A549 (cell line): Measurements from ENCODE around the gene ITGA2. TPM values are rescaled to one million over a fixed set of nuclear protein-coding genes. Genes with fewer than 3 reads are reported as not detected.

ENCODE experiments used
- ATAC-seq, 2 experiments: fragments of 200-7000 bp in 1 of 2; fragments of >200 bp in 1 of 2; cut with Nextera tagmentation in 1 of 2; cut with Tn5 transposase in 1 of 2; 3 replicates each; pipeline versions ENCODE4 v1.8.0 to v1.9.1; 2018 to 2020; ENCODE audit warnings: mild to moderate bottlenecking in 1 of 2, moderate library complexity in 1 of 2
- CTCF ChIA-PET: fragments of 300-600 bp; sonication (Branson Sonifier 250); formaldehyde crosslinking; extraction: SDS; loops from one replicate; lab custom pipeline; 2021; ENCODE audit warnings: antibody characterized with exemption, inconsistent platforms; lab: Yijun Ruan, JAX
- POLR2A ChIA-PET: fragments of 350-600 bp; formaldehyde crosslinking; extraction: SDS; loops from one replicate; lab custom pipeline; 2021; ENCODE audit warnings: antibody characterized with exemption, inconsistent platforms; lab: Yijun Ruan, JAX
- DNase-seq, 2 experiments: peaks; one replicate each; pipeline versions ENCODE4 v3.0.0 to v3.0.0-alpha.2; 2011 to 2016; ENCODE audit warnings: low read depth in 1 of 2, low spot score in 1 of 2
- FAIRE-seq: peaks from 2 replicates; lab custom pipeline; 2011; peaks lifted over from hg19 to GRCh38; lab: Jason Lieb, UNC
- H3K27ac ChIP-seq, 2 experiments: fragments of >200 bp; sonication (Bioruptor Twin); formaldehyde crosslinking; 3 replicates each; pipeline ENCODE4 v1.5.1; 2016 to 2017
- H3K4me1 ChIP-seq: fragments of >200 bp; sonication (Bioruptor Twin); formaldehyde crosslinking; 3 replicates; pipeline ENCODE4 v1.6.1; 2016
- H3K4me2 ChIP-seq: fragments of >200 bp; sonication (Bioruptor Twin); formaldehyde crosslinking; 3 replicates; pipeline ENCODE4 v1.6.1; 2016
- H3K4me3 ChIP-seq: fragments of >200 bp; sonication (Bioruptor Twin); formaldehyde crosslinking; 3 replicates; pipeline ENCODE4 v1.5.1; 2016
- H3K9me3 ChIP-seq: fragments of >200 bp; sonication (Bioruptor Twin); formaldehyde crosslinking; 3 replicates; pipeline ENCODE4 v1.6.1; 2016
- BCL3 ChIP-seq: fragments of >200 bp; sonication (Bioruptor Twin); formaldehyde crosslinking; IDR thresholded peaks from 3 replicates; pipeline ENCODE4 v1.6.1; 2016
- CBX8 ChIP-seq: fragments of 200-600 bp; sonication (generic); IDR thresholded peaks from 2 replicates; pipeline ENCODE4 v1.6.1; 2016
- CHD2 ChIP-seq: fragments of 150-350 bp; IDR thresholded peaks from 2 replicates; pipeline ENCODE4 v1.6.1; 2014; ENCODE audit warnings: low read length; ENCODE audit not compliant: partially characterized antibody
- CTCF ChIP-seq: fragments of >200 bp; sonication (Bioruptor Twin); formaldehyde crosslinking; IDR thresholded peaks from 3 replicates; pipeline ENCODE4 v1.5.1; 2016
- EHMT2 ChIP-seq: fragments of 200-600 bp; sonication (generic); IDR thresholded peaks from 2 replicates; pipeline ENCODE4 v1.6.1; 2016; ENCODE audit warnings: antibody characterized with exemption, low read depth, mild to moderate bottlenecking, moderate library complexity
- EP300 ChIP-seq, 2 experiments: fragments of >200 bp; sonication (Bioruptor Twin); formaldehyde crosslinking; IDR thresholded peaks; 2 replicates in 1 of 2; 3 replicates in 1 of 2; pipeline ENCODE4 v1.6.1; 2016 to 2017
- FOXS1 ChIP-seq: fragments of 250-450 bp; sonication (Bioruptor Pico); IDR thresholded peaks from 2 replicates; pipeline ENCODE4 v1.5.0; 2020; ENCODE audit warnings: mild to moderate bottlenecking, moderate library complexity
- GATA3 ChIP-seq: IDR thresholded peaks from 2 replicates; pipeline ENCODE4 v1.6.1; 2012; ENCODE audit warnings: borderline replicate concordance
- HDAC2 ChIP-seq: fragments of 200-600 bp; sonication (generic); IDR thresholded peaks from 2 replicates; pipeline ENCODE4 v1.6.1; 2016
- HOXA7 ChIP-seq: fragments of 250-450 bp; sonication (Bioruptor Pico); IDR thresholded peaks from 2 replicates; pipeline ENCODE4 v1.5.0; 2020; ENCODE audit warnings: mild to moderate bottlenecking, moderate library complexity
- KDM1A ChIP-seq: fragments of 200-600 bp; sonication (generic); IDR thresholded peaks from 2 replicates; pipeline ENCODE4 v1.6.1; 2016; ENCODE audit warnings: low read depth, mild to moderate bottlenecking
- KDM5A ChIP-seq: fragments of 200-600 bp; sonication (generic); IDR thresholded peaks from 2 replicates; pipeline ENCODE4 v1.6.1; 2016; ENCODE audit warnings: antibody characterized with exemption, mild to moderate bottlenecking
- MYC ChIP-seq: IDR thresholded peaks from 2 replicates; pipeline ENCODE4 v1.6.1; 2012; ENCODE audit warnings: mild to moderate bottlenecking, inconsistent platforms, low read length, improper control_type of control experiment, borderline replicate concordance
- NFE2L2 ChIP-seq: fragments of 150-350 bp; conservative IDR thresholded peaks from 2 replicates; pipeline ENCODE4 v1.6.1; 2014; ENCODE audit warnings: low read length
- PHF8 ChIP-seq: fragments of 200-600 bp; sonication (generic); IDR thresholded peaks from 2 replicates; pipeline ENCODE4 v1.6.1; 2016; ENCODE audit warnings: low read depth, mild to moderate bottlenecking, antibody characterized with exemption, moderate library complexity, borderline replicate concordance
- POLR2AphosphoS2 ChIP-seq: conservative IDR thresholded peaks from 2 replicates; pipeline ENCODE4 v1.6.1; 2012; ENCODE audit warnings: low read length, improper control_type of control experiment, inconsistent platforms
- RAD21 ChIP-seq, 2 experiments: fragments of >200 bp in 1 of 2; sonication (Bioruptor Twin) in 1 of 2; formaldehyde crosslinking in 1 of 2; IDR thresholded peaks in 1 of 2; conservative IDR thresholded peaks in 1 of 2; 2 replicates in 1 of 2; 3 replicates in 1 of 2; pipeline ENCODE4 v1.6.1; 2012 to 2018; ENCODE audit warnings: inconsistent platforms in 1 of 2
- RCOR1 ChIP-seq: fragments of 150-350 bp; IDR thresholded peaks from 2 replicates; pipeline ENCODE4 v1.6.1; 2014; ENCODE audit warnings: antibody characterized with exemption, low read length, low read depth
- SMC3 ChIP-seq: fragments of >200 bp; sonication (Bioruptor Twin); formaldehyde crosslinking; IDR thresholded peaks from 3 replicates; pipeline ENCODE4 v1.6.1; 2018; ENCODE audit warnings: inconsistent platforms
- WGBS: methylation state at CpG from one replicate; pipeline ENCODE4 v1.1.6; 2017; ENCODE audit errors: missing lambda C conversion rate; 5-methylcytosine and 5-hydroxymethylcytosine counted together
- polyA plus RNA-seq, 4 experiments: library from polyadenylated mRNA; depleted of rRNA in 3 of 4; stranded (reverse); fragments of >200 nt; fragmentation: RNase III in 1 of 4; extraction: RNeasy Plus Mini Kit Qiagen cat#74134 plus additional on column Dnase treatment in 1 of 4; gene quantifications; 2 replicates in 3 of 4; 3 replicates in 1 of 4; pipeline ENCODE4 v1.2.3, GENCODE V29; 2011 to 2017
- TF ChIP-seq, protein P1 (sequence below): fragments of 150-350 bp; IDR thresholded peaks from 2 replicates; pipeline ENCODE4 v1.6.1; 2014; ENCODE audit warnings: low read depth, mild to moderate bottlenecking, low read length
- TF ChIP-seq, protein P2 (sequence below): fragments of >200 bp; sonication (Bioruptor Twin); formaldehyde crosslinking; IDR thresholded peaks from 2 replicates; pipeline ENCODE4 v1.6.1; 2016
- TF ChIP-seq, protein P3 (sequence below): IDR thresholded peaks from 2 replicates; pipeline ENCODE4 v1.6.1; 2012; ENCODE audit warnings: low read depth, borderline replicate concordance
- TF ChIP-seq, protein P4 (sequence below): IDR thresholded peaks from 2 replicates; pipeline ENCODE4 v1.6.1; 2012
- TF ChIP-seq, protein P5 (sequence below): fragments of 450-650 bp; IDR thresholded peaks from 2 replicates; pipeline ENCODE4 v1.6.1; 2014; ENCODE audit warnings: antibody characterized with exemption

Gene ITGA2
- polyA plus RNA-seq, 2 of the 4 experiments (the other 2 are of a cell fraction), result 8.5 to 28.0 TPM

GRCh38 chr5:52948418-52949076 lies 40.6 kb upstream of the ITGA2 start:
- POLR2A ChIA-PET, result interaction anchor here (0.6 to 2.5 kb wide), 5 partner anchors 39 to 144 kb away, joined by 3 to 8 read pairs (median 4); partner anchors contain the start of gene ITGA2
- peak; percentile 94 for FAIRE-seq
- Histone ChIP-seq H3K4me2 (no peak overlapping the region), H3K9me3 (no peaks in the 10 kb centered on the region), H3K4me3 (no peak overlapping the region), H3K4me1 (peaks cover 13% of the 10 kb centered on the region; the same call in 2 of the 3 replicates), H3K27ac (peak overlapping the region in 1 of 2 experiments; percentile 55; a peak in 1 of 6 replicates)
- peak; percentile 52 to 81 for DNase-seq
- ATAC-seq, result peak; percentile 96 to 98
- CTCF ChIA-PET, result interaction anchor here (0.7 to 9.1 kb wide), 53 partner anchors 8 to 1275 kb away, joined by 3 to 124 read pairs (median 7); partner anchors contain the start of genes ITGA2 and MOCS2
- 3% methylated on average over 1 of the region's 1 CpG for WGBS
- no peak for TF ChIP-seq HOXA7 (CRISPR knock-in tag)
- TF ChIP-seq EP300 (IDR thresholded peaks at IDR 0.05), result no peak
- TF ChIP-seq FOXS1, result no peak
- peak; percentile 97 for TF ChIP-seq RAD21 (conservative IDR thresholded peaks at IDR 0.05 in 1 of 2, IDR thresholded peaks at IDR 0.05 in 1 of 2)
- TF ChIP-seq CHD2, result no peak
- no peak for TF ChIP-seq KDM5A
- peak; percentile 92 for TF ChIP-seq SMC3
- TF ChIP-seq NFE2L2, result no peak
- TF ChIP-seq, protein P1, sequence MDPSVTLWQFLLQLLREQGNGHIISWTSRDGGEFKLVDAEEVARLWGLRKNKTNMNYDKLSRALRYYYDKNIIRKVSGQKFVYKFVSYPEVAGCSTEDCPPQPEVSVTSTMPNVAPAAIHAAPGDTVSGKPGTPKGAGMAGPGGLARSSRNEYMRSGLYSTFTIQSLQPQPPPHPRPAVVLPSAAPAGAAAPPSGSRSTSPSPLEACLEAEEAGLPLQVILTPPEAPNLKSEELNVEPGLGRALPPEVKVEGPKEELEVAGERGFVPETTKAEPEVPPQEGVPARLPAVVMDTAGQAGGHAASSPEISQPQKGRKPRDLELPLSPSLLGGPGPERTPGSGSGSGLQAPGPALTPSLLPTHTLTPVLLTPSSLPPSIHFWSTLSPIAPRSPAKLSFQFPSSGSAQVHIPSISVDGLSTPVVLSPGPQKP, result no peak
- TF ChIP-seq, protein P2, sequence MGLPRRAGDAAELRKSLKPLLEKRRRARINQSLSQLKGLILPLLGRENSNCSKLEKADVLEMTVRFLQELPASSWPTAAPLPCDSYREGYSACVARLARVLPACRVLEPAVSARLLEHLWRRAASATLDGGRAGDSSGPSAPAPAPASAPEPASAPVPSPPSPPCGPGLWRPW, result no peak
- no peak for TF ChIP-seq RCOR1
- TF ChIP-seq EHMT2, result no peak
- no peak for TF ChIP-seq GATA3
- TF ChIP-seq, protein P3, sequence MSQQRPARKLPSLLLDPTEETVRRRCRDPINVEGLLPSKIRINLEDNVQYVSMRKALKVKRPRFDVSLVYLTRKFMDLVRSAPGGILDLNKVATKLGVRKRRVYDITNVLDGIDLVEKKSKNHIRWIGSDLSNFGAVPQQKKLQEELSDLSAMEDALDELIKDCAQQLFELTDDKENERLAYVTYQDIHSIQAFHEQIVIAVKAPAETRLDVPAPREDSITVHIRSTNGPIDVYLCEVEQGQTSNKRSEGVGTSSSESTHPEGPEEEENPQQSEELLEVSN, result no peak
- peak; percentile 88 for TF ChIP-seq CTCF
- TF ChIP-seq, protein P4, sequence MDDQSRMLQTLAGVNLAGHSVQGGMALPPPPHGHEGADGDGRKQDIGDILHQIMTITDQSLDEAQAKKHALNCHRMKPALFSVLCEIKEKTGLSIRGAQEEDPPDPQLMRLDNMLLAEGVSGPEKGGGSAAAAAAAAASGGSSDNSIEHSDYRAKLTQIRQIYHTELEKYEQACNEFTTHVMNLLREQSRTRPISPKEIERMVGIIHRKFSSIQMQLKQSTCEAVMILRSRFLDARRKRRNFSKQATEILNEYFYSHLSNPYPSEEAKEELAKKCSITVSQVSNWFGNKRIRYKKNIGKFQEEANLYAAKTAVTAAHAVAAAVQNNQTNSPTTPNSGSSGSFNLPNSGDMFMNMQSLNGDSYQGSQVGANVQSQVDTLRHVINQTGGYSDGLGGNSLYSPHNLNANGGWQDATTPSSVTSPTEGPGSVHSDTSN, result no peak
- no peak for TF ChIP-seq BCL3

GRCh38 chr5:52950686-52951085 lies 38.5 kb upstream of the ITGA2 start:
- DNase-seq (no peak), FAIRE-seq (no peak), ATAC-seq (no peak)
- Histone ChIP-seq H3K4me3 (no peak overlapping the region), H3K27ac (no peak overlapping the region), H3K4me2 (no peak overlapping the region), H3K9me3 (no peaks in the 10 kb centered on the region), H3K4me1 (peaks cover 13% of the 10 kb centered on the region; the same call in 2 of the 3 replicates)
- ChIA-PET CTCF (interaction anchor here (1.9 to 9.1 kb wide), 10 partner anchors 12 to 165 kb away, joined by 6 to 124 read pairs (median 28); partner anchors contain the start of gene ITGA2), POLR2A (no interaction called here)
- 89% methylated on average over 3 of the region's 3 CpGs for WGBS
- TF ChIP-seq CBX8 (no peak), POLR2AphosphoS2 (no peak), HDAC2 (no peak), KDM1A (no peak), PHF8 (no peak), MYC (no peak)
- TF ChIP-seq, protein P5, sequence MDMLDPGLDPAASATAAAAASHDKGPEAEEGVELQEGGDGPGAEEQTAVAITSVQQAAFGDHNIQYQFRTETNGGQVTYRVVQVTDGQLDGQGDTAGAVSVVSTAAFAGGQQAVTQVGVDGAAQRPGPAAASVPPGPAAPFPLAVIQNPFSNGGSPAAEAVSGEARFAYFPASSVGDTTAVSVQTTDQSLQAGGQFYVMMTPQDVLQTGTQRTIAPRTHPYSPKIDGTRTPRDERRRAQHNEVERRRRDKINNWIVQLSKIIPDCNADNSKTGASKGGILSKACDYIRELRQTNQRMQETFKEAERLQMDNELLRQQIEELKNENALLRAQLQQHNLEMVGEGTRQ, result no peak
